HepG2 (cell line): ENCODE measurements around the gene PLRG1. TPM values are rescaled to one million over a fixed set of nuclear protein-coding genes. Genes with fewer than 3 reads are reported as not detected.
A peak's percentile ranks its signal among the peaks of the same experiment; 100 is the strongest.

ENCODE experiments used
- ATF1 ChIP-seq: IDR thresholded peaks from 2 replicates; pipeline ENCODE4 v1.6.1; 2016; ENCODE audit warnings: mild to moderate bottlenecking, control low read depth
- CCDC6 ChIP-seq: sonication (generic); formaldehyde crosslinking; IDR thresholded peaks from 2 replicates; pipeline ENCODE4 v1.8.1; 2022; ENCODE audit warnings: mild to moderate bottlenecking, missing genetic modification reagents, moderate library complexity
- CREM ChIP-seq, 2 experiments: sonication (generic) in 1 of 2; formaldehyde crosslinking in 1 of 2; IDR thresholded peaks; 2 replicates each; pipeline versions ENCODE4 v1.4.0 to v1.6.1; 2016 to 2020; ENCODE audit warnings: antibody characterized with exemption in 1 of 2, mild to moderate bottlenecking in 1 of 2, missing genetic modification reagents in 1 of 2
- FOXA3 ChIP-seq: IDR thresholded peaks from 2 replicates; pipeline ENCODE4 v1.6.1; 2016; ENCODE audit warnings: missing genetic modification reagents, missing compliant biosample characterization
- HOXD1 ChIP-seq: sonication (generic); formaldehyde crosslinking; IDR thresholded peaks from 2 replicates; pipeline ENCODE4 v1.5.0; 2020; ENCODE audit warnings: missing genetic modification reagents
- MXI1 ChIP-seq: IDR thresholded peaks from 3 replicates; pipeline ENCODE4 v1.6.1; 2012; ENCODE audit warnings: low read depth, low read length, inconsistent platforms, borderline replicate concordance
- NFIC ChIP-seq: IDR thresholded peaks from 2 replicates; pipeline ENCODE4 v1.6.1; 2012; ENCODE audit warnings: mild to moderate bottlenecking, low read length, inconsistent platforms
- POLR2G ChIP-seq: fragments of 200-400 bp; formaldehyde crosslinking; IDR thresholded peaks from 2 replicates; pipeline ENCODE4 v1.6.1; 2018; ENCODE audit warnings: mild to moderate bottlenecking, low read depth, low read length, moderate library complexity
- PPARG ChIP-seq: conservative IDR thresholded peaks from 2 replicates; pipeline ENCODE4 v1.6.1; 2016; ENCODE audit warnings: missing biosample characterization, missing genetic modification reagents
- SATB2 ChIP-seq: sonication (generic); formaldehyde crosslinking; IDR thresholded peaks from 2 replicates; pipeline ENCODE4 v1.5.0; 2020; ENCODE audit warnings: missing genetic modification reagents
- SIN3B ChIP-seq: fragments of 150-350 bp; IDR thresholded peaks from 2 replicates; pipeline ENCODE4 v1.6.1; 2014; ENCODE audit warnings: low read length
- ZFP36L2 ChIP-seq: sonication (generic); formaldehyde crosslinking; IDR thresholded peaks from 2 replicates; pipeline ENCODE4 v1.4.0; 2020; ENCODE audit warnings: missing genetic modification reagents
- ZNF510 ChIP-seq: sonication (generic); formaldehyde crosslinking; IDR thresholded peaks from 2 replicates; pipeline ENCODE4 v1.4.0; 2020; ENCODE audit warnings: low read depth, mild to moderate bottlenecking, missing genetic modification reagents
- ZNF615 ChIP-seq: sonication (generic); formaldehyde crosslinking; IDR thresholded peaks from 2 replicates; pipeline ENCODE4 v1.5.0; 2020; ENCODE audit warnings: mild to moderate bottlenecking, missing genetic modification reagents, borderline replicate concordance
- ZNF841 ChIP-seq: sonication (generic); formaldehyde crosslinking; IDR thresholded peaks from 2 replicates; pipeline ENCODE4 v1.8.1; 2023; ENCODE audit warnings: missing genetic modification reagents, borderline replicate concordance
- ZSCAN31 ChIP-seq: sonication (generic); formaldehyde crosslinking; IDR thresholded peaks from 2 replicates; pipeline ENCODE4 v1.5.0; 2020; ENCODE audit warnings: low read depth, mild to moderate bottlenecking, missing genetic modification reagents
- polyA plus RNA-seq, 8 experiments: library from polyadenylated mRNA; depleted of rRNA in 3 of 8; stranded (reverse) in 7 of 8; unstranded in 1 of 8; fragments of >200 nt; fragmentation: Illumina TruSeq in 4 of 8; extraction: Trizol in 4 of 8; gene quantifications; 2 replicates each; pipeline versions ENCODE4 v1.2.1 to v1.2.3, GENCODE V29; 2011 to 2016; ENCODE audit warnings: low read depth in 4 of 8, missing spikeins in 1 of 8, mixed read lengths in 1 of 8; ENCODE audit not compliant: insufficient read depth in 1 of 8
- total RNA-seq, 5 experiments: library from RNA; depleted of rRNA; stranded (reverse); fragments of >200 nt; fragmentation: Illumina TruSeq; extraction: Trizol; gene quantifications; 2 replicates each; pipeline ENCODE4 v1.2.3, GENCODE V29; 2016; ENCODE audit warnings: low read depth in 1 of 5
- TF ChIP-seq, protein P1 (sequence below): sonication (generic); formaldehyde crosslinking; IDR thresholded peaks from 2 replicates; pipeline ENCODE4 v1.4.0; 2020; ENCODE audit warnings: mild to moderate bottlenecking, low read depth, missing genetic modification reagents
- TF ChIP-seq, protein P2 (sequence below): sonication (generic); formaldehyde crosslinking; IDR thresholded peaks from 2 replicates; pipeline ENCODE4 v1.4.0; 2020; ENCODE audit warnings: missing genetic modification reagents

PLRG1 gene
- total and polyA plus RNA-seq, 2 of the 13 experiments (the other 11 are each of a cell fraction or from before 2014, with no cell fraction given): 77.3 to 110 TPM

DNA sequence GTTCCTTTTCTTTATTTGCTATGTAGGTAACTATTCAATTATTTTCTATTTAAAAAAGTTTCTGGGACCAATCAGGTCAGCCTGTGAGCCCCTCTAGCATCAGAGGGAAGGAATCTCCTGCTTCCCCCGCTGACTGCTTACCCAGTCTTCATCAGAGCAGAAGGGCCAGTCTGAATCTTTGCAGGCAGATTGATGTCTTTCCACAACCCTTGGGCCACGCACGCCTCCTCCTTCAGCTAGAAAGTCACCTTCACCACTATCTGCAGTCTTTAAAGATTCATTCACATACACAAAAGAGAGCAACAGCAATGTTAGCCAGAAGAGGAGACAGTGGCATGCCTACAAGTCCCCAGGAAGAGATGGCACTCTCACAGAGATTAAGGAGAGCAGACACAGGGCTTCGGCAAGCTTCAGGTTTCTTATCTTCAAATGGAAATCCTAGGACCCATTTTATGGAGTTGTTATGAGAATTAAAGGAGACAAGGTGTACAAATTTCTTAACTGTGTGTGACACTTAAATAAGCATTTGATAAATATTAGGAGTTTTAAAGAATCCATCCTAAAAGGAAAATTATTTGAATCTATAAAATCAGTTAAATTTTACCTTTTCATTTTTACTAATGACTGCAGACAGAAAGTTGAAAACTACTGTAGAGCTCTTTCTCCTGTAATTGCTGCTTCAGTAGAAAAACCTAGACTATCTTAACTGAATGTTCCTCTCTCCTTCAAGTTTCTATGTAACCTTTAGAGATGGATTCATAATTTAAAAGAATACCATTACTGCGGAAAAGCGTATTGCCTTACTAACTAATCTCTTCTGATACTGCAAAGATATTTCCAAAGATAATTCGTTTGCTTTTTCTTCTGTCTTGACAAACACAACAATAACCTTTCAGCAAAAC lies 39.3 kb upstream of the PLRG1 start (continued):
- TF ChIP-seq CREM (IDR thresholded peaks at IDR 0.05) (no peak), CREM (CRISPR knock-in tag; IDR thresholded peaks at IDR 0.05) (no peak), SIN3B (no peak), ZNF841 (CRISPR knock-in tag) (no peak), SATB2 (CRISPR knock-in tag) (no peak), PPARG (CRISPR knock-in tag) (no peak), ZSCAN31 (no peak), POLR2G (peak; percentile 53), ZNF615 (CRISPR knock-in tag) (no peak), HOXD1 (CRISPR knock-in tag) (no peak), ZFP36L2 (CRISPR knock-in tag) (no peak), FOXA3 (CRISPR knock-in tag) (no peak), ZNF510 (CRISPR knock-in tag) (no peak), ATF1 (CRISPR knock-in tag) (no peak), MXI1 (no peak), NFIC (no peak), CCDC6 (peak; percentile 32; the same call in 1 of the 2 replicates)
- TF ChIP-seq, protein P1, sequence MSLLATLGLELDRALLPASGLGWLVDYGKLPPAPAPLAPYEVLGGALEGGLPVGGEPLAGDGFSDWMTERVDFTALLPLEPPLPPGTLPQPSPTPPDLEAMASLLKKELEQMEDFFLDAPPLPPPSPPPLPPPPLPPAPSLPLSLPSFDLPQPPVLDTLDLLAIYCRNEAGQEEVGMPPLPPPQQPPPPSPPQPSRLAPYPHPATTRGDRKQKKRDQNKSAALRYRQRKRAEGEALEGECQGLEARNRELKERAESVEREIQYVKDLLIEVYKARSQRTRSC (CRISPR knock-in tag): 0 out of 2 replicates have a peak, but pooled peaks have one; percentile 32
- TF ChIP-seq, protein P2, sequence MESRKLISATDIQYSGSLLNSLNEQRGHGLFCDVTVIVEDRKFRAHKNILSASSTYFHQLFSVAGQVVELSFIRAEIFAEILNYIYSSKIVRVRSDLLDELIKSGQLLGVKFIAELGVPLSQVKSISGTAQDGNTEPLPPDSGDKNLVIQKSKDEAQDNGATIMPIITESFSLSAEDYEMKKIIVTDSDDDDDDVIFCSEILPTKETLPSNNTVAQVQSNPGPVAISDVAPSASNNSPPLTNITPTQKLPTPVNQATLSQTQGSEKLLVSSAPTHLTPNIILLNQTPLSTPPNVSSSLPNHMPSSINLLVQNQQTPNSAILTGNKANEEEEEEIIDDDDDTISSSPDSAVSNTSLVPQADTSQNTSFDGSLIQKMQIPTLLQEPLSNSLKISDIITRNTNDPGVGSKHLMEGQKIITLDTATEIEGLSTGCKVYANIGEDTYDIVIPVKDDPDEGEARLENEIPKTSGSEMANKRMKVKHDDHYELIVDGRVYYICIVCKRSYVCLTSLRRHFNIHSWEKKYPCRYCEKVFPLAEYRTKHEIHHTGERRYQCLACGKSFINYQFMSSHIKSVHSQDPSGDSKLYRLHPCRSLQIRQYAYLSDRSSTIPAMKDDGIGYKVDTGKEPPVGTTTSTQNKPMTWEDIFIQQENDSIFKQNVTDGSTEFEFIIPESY: no peak
